Smooth muscle cell (in vitro differentiated cells): ENCODE data around the gene LIMK1. TPM values are rescaled to one million over a fixed set of nuclear protein-coding genes. Genes with fewer than 3 reads are reported as not detected.

Experiments
- DNase-seq: peaks from one replicate; lab custom pipeline; 2025; ENCODE audit not compliant: unreplicated experiment; lab: John Stamatoyannopoulos, UW
- H2AFZ ChIP-seq: fragments of 200-600 bp; sonication (generic); 2 replicates; pipeline ENCODE4 v1.6.0; 2016; ENCODE audit warnings: antibody characterized with exemption, low read depth, mild to moderate bottlenecking
- H3F3A ChIP-seq: fragments of 200-600 bp; sonication (generic); 2 replicates; pipeline ENCODE4 v1.6.0; 2017; ENCODE audit warnings: antibody characterized with exemption, low read depth
- H3K27ac ChIP-seq: fragments of 200-600 bp; sonication (generic); 2 replicates; pipeline ENCODE4 v1.5.1; 2016; ENCODE audit warnings: low read depth, mild to moderate bottlenecking
- H3K27me3 ChIP-seq: fragments of 200-600 bp; sonication (generic); 2 replicates; pipeline ENCODE4 v1.6.1; 2016; ENCODE audit warnings: low read depth, mild to moderate bottlenecking
- H3K36me3 ChIP-seq: fragments of 200-600 bp; sonication (generic); 2 replicates; pipeline ENCODE4 v1.5.1; 2016; ENCODE audit warnings: low read depth
- H3K4me1 ChIP-seq: fragments of 200-600 bp; sonication (generic); 2 replicates; pipeline ENCODE4 v1.5.1; 2016; ENCODE audit warnings: low read depth
- H3K4me2 ChIP-seq: fragments of 200-600 bp; sonication (generic); 2 replicates; pipeline ENCODE4 v1.6.0; 2016; ENCODE audit warnings: mild to moderate bottlenecking
- H3K4me3 ChIP-seq: fragments of 200-600 bp; sonication (generic); 2 replicates; pipeline ENCODE4 v1.5.1; 2016; ENCODE audit warnings: mild to moderate bottlenecking
- H3K79me2 ChIP-seq: fragments of 200-600 bp; sonication (generic); 2 replicates; pipeline ENCODE4 v1.6.0; 2016; ENCODE audit warnings: low read depth, mild to moderate bottlenecking
- H3K9ac ChIP-seq: fragments of 200-600 bp; sonication (generic); 2 replicates; pipeline ENCODE4 v1.6.0; 2016; ENCODE audit warnings: low read depth
- H3K9me3 ChIP-seq: fragments of 200-600 bp; sonication (generic); replicated peaks from 2 replicates; pipeline ENCODE4 v1.5.1; 2016; ENCODE audit warnings: low read depth
- H4K20me1 ChIP-seq: fragments of 200-600 bp; sonication (generic); 2 replicates; pipeline ENCODE4 v1.6.0; 2016; ENCODE audit warnings: low read depth
- WGBS: methylation state at CpG from one replicate; pipeline ENCODE4 v1.1.7; 2016; ENCODE audit warnings: low lambda C conversion rate; 5-methylcytosine and 5-hydroxymethylcytosine counted together
- polyA plus RNA-seq: library from polyadenylated mRNA; unstranded; fragments of >200 nt; fragmentation: Nextera tagmentation; extraction: Ambion mirVana; gene quantifications from 2 replicates; pipeline ENCODE4 v1.2.1, GENCODE V29; 2016
- total RNA-seq: library from RNA; depleted of rRNA; stranded (reverse); fragments of >200 nt; gene quantifications from 2 replicates; pipeline ENCODE4 v1.2.3, GENCODE V29; 2014
- TF ChIP-seq, protein P1 (sequence below): fragments of 200-600 bp; sonication (generic); IDR thresholded peaks from 2 replicates; pipeline ENCODE4 v1.5.1; 2017; ENCODE audit warnings: borderline replicate concordance, mild to moderate bottlenecking, antibody characterized with exemption; ENCODE audit not compliant: insufficient read depth, poor library complexity, severe bottlenecking

LIMK1 gene
- total and polyA plus RNA-seq, 2 experiments from 2014 or later, result 23.6 to 29.2 TPM

GRCh38 chr7:74074770-74075169 is 8.8 kb upstream of the LIMK1 start:
- Histone ChIP-seq H2AFZ (no peak overlapping the region), H4K20me1 (no peaks in the 10 kb centered on the region), H3K27ac (no peak overlapping the region), H3K4me1 (no peaks in the 10 kb centered on the region), H3K9me3 (no peaks in the 10 kb centered on the region), H3F3A (peaks cover 4% of the 10 kb centered on the region), H3K9ac (no peak overlapping the region), H3K4me3 (no peak overlapping the region), H3K36me3 (no peaks in the 10 kb centered on the region), H3K4me2 (peak overlapping the region; percentile 14), H3K79me2 (no peaks in the 10 kb centered on the region), H3K27me3 (no peaks in the 10 kb centered on the region)
- no peak for DNase-seq
- TF ChIP-seq, protein P1, sequence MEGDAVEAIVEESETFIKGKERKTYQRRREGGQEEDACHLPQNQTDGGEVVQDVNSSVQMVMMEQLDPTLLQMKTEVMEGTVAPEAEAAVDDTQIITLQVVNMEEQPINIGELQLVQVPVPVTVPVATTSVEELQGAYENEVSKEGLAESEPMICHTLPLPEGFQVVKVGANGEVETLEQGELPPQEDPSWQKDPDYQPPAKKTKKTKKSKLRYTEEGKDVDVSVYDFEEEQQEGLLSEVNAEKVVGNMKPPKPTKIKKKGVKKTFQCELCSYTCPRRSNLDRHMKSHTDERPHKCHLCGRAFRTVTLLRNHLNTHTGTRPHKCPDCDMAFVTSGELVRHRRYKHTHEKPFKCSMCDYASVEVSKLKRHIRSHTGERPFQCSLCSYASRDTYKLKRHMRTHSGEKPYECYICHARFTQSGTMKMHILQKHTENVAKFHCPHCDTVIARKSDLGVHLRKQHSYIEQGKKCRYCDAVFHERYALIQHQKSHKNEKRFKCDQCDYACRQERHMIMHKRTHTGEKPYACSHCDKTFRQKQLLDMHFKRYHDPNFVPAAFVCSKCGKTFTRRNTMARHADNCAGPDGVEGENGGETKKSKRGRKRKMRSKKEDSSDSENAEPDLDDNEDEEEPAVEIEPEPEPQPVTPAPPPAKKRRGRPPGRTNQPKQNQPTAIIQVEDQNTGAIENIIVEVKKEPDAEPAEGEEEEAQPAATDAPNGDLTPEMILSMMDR, result no peak
- 81% methylated on average over 1 of the region's 1 CpG for WGBS

GRCh38 chr7:74078461-74078860 is 5.1 kb upstream of the LIMK1 start:
- H3K4me3 ChIP-seq, result no peak overlapping the region
- H3F3A ChIP-seq, result peaks cover 15% of the 10 kb centered on the region
- TF ChIP-seq, protein P1, result no peak
- H3K4me1 ChIP-seq, result peaks cover 4% of the 10 kb centered on the region
- H2AFZ ChIP-seq, result no peak overlapping the region
- H3K27me3 ChIP-seq, result no peaks in the 10 kb centered on the region
- no peaks in the 10 kb centered on the region for H3K36me3 ChIP-seq
- H4K20me1 ChIP-seq, result no peaks in the 10 kb centered on the region
- DNase-seq, result no peak
- no peaks in the 10 kb centered on the region for H3K9me3 ChIP-seq
- 97% methylated on average over 2 of the region's 2 CpGs for WGBS
- no peaks in the 10 kb centered on the region for H3K79me2 ChIP-seq
- peak overlapping the region; percentile 63 for H3K27ac ChIP-seq
- H3K9ac ChIP-seq, result peak overlapping the region; percentile 32
- no peak overlapping the region for H3K4me2 ChIP-seq

GRCh38 chr7:74082770-74083116 is 861 bp upstream of the LIMK1 start:
- no peak for DNase-seq
- Histone ChIP-seq H3K9ac (no peak overlapping the region), H3K79me2 (peaks cover 19% of the 10 kb centered on the region), H3K4me2 (peak overlapping the region; percentile 89), H3K4me3 (peak overlapping the region; percentile 47), H3F3A (peaks cover 15% of the 10 kb centered on the region), H3K36me3 (no peaks in the 10 kb centered on the region), H3K27ac (peak overlapping the region; percentile 76), H3K4me1 (peaks cover 13% of the 10 kb centered on the region), H3K27me3 (no peaks in the 10 kb centered on the region), H2AFZ (no peak overlapping the region), H3K9me3 (no peaks in the 10 kb centered on the region), H4K20me1 (peaks cover 13% of the 10 kb centered on the region)
- 93% methylated on average over 9 of the region's 9 CpGs for WGBS
- TF ChIP-seq, protein P1, result no peak

DNA sequence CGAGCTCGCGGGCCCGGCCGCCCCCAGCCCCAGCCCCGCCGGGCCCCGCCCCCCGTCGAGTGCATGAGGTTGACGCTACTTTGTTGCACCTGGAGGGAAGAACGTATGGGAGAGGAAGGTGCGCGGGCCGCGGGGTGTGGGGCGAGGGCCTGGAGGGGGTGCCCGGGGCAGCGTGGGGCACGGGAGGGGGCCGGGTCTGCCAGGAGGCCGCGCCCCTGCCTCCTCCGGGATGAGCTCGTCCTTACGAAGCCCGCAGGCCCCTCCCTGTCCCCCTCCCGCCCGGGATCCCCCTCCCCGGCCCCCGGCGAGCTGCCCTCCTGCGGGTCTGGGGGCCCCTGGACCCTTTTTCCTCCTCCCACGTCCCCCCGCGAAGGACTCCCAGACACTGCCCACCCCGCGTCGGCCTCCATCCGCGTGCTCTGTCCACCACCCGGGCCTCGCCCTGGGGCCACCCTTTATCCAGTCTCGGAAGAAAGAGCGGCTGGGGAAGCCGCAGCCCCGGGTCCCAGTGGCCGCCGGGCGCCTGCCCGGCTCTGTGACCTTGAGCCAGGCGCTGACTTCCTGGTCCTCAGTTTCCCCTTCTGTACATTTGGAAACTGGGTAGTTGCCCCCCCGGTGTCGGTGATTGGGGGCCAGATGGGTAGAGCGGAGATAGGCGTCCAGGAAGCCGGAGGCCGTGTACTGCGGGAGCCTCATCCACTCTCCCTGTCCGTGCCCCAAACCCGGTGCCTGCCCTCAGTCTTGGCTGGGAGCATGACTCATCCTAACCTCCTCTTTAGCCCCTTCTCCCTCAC is 521 bp downstream of the LIMK1 start:
- Histone ChIP-seq H3K79me2 (peaks cover 20% of the 10 kb centered on the region), H2AFZ (peak overlapping the region; percentile 73), H4K20me1 (peaks cover 13% of the 10 kb centered on the region), H3K4me1 (peaks cover 13% of the 10 kb centered on the region), H3K36me3 (no peaks in the 10 kb centered on the region), H3K9ac (peak overlapping the region; percentile 84), H3F3A (peaks cover 10% of the 10 kb centered on the region), H3K4me3 (peak overlapping the region; percentile 69), H3K9me3 (no peaks in the 10 kb centered on the region), H3K27ac (peak overlapping the region; percentile 80), H3K27me3 (no peaks in the 10 kb centered on the region), H3K4me2 (peak overlapping the region; percentile 97)
- peak; percentile 68 for DNase-seq
- TF ChIP-seq, protein P1, result no peak
- WGBS, result under 1% methylated on average over 19 of the region's 61 CpGs
